HAP-1 (cell line): Measurements from ENCODE around the gene DLGAP1.

Source experiments
- DNase-seq, 2 experiments: peaks; one replicate each; pipeline ENCODE4 v3.0.0-alpha.2; 2016 to 2020; ENCODE audit warnings: low spot score in 2 of 2
- H3K27me3 ChIP-seq: fragments of 250-450 bp; sonication (Bioruptor Pico); 2 replicates; pipeline ENCODE4 v1.5.1; 2020; ENCODE audit warnings: low read depth, mild to moderate bottlenecking, moderate library complexity
- H3K36me3 ChIP-seq: fragments of 250-450 bp; sonication (Bioruptor Pico); replicated peaks from 2 replicates; pipeline ENCODE4 v1.5.1; 2020; ENCODE audit warnings: mild to moderate bottlenecking
- H3K4me1 ChIP-seq: fragments of 250-450 bp; sonication (Bioruptor Pico); 2 replicates; pipeline ENCODE4 v1.5.1; 2020; ENCODE audit warnings: mild to moderate bottlenecking
- H3K4me3 ChIP-seq: fragments of 250-450 bp; sonication (Bioruptor Pico); 2 replicates; pipeline ENCODE4 v1.5.1; 2020; ENCODE audit warnings: mild to moderate bottlenecking, moderate library complexity
- H3K9me3 ChIP-seq: fragments of 250-450 bp; sonication (Bioruptor Pico); 2 replicates; pipeline ENCODE4 v1.5.1; 2020; ENCODE audit warnings: mild to moderate bottlenecking, moderate library complexity
- in situ Hi-C: fragments of 300-500 bp; cut with MboI; formaldehyde crosslinking; loops from 3 replicates; pipeline ENCODE4 v1.14.3; 2020; ENCODE audit warnings: low sequenced_read_pairs, inconsistent platforms, mixed read lengths

DLGAP1 gene

DNA sequence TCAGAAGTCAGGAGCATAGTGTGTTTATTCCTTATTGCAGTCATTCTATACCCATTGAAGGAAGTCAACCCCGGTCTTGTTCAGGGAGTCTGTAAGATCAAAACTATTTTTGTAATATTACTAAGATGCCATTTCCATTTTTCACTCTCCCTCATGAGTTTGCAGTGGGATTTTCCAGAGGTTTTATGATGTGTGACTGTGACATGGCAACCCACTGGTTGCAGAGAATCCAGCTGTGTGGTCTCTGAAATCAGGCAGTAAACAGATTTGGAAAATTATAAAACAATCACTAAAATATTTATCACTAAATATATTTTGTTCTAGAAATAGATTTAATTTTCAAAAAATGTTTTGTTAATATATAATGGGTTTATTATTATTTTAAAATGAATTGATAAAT, 38.1 kb downstream of the DLGAP1 start:
- in situ Hi-C loops: no loop called here
- H3K9me3 ChIP-seq: no peaks in the 10 kb centered on the region
- DNase-seq: no peak
- no peaks in the 10 kb centered on the region for H3K36me3 ChIP-seq
- no peak overlapping the region for H3K4me3 ChIP-seq
- no peaks in the 10 kb centered on the region for H3K4me1 ChIP-seq
- no peaks in the 10 kb centered on the region for H3K27me3 ChIP-seq

DNA sequence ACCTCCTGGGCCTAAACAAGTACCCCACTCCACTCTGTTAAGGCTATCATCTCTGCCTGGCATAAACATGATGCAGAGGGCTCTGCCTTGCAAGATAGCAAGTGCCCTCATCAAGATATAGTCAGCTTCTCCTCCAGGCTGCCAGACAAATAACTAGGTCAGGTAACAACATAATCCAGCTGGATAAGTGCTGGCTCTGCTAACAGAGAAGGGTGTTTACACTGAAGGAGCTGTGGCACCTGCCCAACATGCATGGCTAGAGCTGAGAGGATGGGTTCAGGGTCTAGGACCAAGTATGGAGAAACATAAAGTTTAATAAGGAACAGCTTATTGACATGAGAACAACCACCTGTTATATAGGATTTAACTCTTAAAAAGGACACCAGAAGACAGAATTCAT, 42.8 kb downstream of the DLGAP1 start:
- no peaks in the 10 kb centered on the region for H3K27me3 ChIP-seq
- H3K36me3 ChIP-seq: no peaks in the 10 kb centered on the region
- H3K4me1 ChIP-seq: peaks cover 1% of the 10 kb centered on the region
- no peak overlapping the region for H3K4me3 ChIP-seq
- in situ Hi-C loops: no loop called here
- DNase-seq: no peak
- H3K9me3 ChIP-seq: no peaks in the 10 kb centered on the region

DNA sequence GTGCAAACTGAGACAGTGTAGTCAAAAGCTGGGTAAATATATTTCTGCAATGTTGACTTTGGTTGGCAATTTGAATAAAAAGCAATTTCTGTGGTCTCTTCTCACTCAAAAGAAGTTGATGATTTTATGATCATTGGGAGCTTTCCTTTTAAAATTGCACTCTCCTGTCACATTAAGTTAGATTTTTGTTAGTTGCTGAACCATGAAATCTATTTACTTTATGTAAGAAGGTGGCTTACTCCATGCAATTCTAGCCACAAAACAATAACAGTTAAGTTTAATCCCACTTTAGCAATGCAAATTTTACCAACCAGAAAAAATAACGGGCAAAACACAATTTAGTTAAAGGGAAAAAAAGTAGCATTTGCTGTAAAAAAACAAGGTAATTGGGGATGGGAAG, 48.3 kb downstream of the DLGAP1 start:
- Histone ChIP-seq H3K27me3 (no peaks in the 10 kb centered on the region), H3K36me3 (no peaks in the 10 kb centered on the region), H3K4me1 (peaks cover 26% of the 10 kb centered on the region), H3K4me3 (no peak overlapping the region), H3K9me3 (no peaks in the 10 kb centered on the region)
- in situ Hi-C loops: no loop called here
- peak in 1 of 2 experiments; percentile 69 for DNase-seq

DNA sequence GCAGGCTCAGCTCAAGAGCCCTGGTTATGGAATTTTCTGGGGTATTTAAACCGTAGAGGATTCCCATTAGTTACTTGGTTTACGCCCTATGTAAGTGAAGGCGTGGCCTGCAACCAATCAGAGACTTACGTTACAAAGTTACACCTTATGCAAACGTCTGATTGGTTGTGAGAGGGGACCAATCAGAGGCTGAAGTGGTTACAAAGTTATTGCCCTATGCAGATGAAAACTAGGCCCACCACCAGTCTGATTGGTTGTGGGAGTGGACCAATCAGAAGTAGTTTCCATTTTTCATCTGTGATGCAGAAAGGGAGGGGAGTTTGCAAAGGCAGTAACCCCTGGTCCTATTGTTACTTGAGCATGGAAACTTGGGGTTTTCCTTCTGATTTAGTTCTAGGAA, 49.1 kb downstream of the DLGAP1 start:
- DNase-seq: peak in 1 of 2 experiments; percentile 46

DNA sequence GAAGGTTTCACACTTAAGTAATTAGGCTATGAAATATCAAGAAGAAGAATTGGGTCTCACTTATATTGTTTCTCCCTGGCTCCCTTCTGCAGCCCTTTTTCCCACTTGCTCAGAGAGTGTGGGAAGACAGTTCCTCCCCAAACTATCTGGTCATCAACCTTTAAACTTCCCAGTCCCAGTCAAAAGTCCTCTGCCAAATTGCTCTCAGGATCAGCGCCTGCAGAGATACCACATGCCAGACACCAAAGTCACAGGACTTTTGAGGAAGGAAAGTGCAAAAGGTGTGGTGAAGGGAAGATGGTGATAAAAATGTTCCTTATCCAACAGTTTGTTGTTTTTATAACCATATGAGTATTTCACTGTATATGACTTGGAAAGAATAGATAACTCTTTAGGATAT, 51.3 kb downstream of the DLGAP1 start:
- no peaks in the 10 kb centered on the region for H3K27me3 ChIP-seq
- H3K36me3 ChIP-seq: no peaks in the 10 kb centered on the region
- peaks cover 31% of the 10 kb centered on the region for H3K4me1 ChIP-seq
- in situ Hi-C loops: no loop called here
- DNase-seq: no peak
- H3K4me3 ChIP-seq: no peak overlapping the region
- H3K9me3 ChIP-seq: no peaks in the 10 kb centered on the region

More for the DNA sequence above, 49.1 kb downstream of the DLGAP1 start:
- Histone ChIP-seq H3K4me1 (peaks cover 30% of the 10 kb centered on the region), H3K4me3 (no peak overlapping the region), H3K36me3 (no peaks in the 10 kb centered on the region), H3K9me3 (no peaks in the 10 kb centered on the region), H3K27me3 (no peaks in the 10 kb centered on the region)
- in situ Hi-C loops: no loop called here

DNA sequence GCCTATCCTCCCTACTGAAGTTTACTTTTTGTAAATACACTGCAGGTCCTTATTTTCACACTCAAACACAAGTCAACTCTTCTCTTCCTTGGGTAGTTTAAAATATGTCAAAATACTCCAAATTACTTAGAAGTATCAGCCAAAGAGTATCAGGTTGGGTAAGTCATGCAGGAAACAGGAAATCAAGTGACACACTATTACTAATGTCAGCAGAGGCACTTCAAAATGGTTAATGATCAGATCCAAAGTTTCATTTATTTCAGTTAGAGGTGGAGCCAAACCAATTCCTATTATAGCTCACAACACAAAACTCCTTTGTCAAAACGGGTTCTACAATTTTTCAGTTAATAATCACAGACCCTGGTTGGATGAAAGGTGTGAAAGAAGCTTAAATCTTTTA, 54.2 kb downstream of the DLGAP1 start:
- no peaks in the 10 kb centered on the region for H3K9me3 ChIP-seq
- in situ Hi-C loops: no loop called here
- no peak overlapping the region for H3K4me3 ChIP-seq
- no peaks in the 10 kb centered on the region for H3K36me3 ChIP-seq
- no peak for DNase-seq
- no peaks in the 10 kb centered on the region for H3K27me3 ChIP-seq
- peaks cover 16% of the 10 kb centered on the region for H3K4me1 ChIP-seq

DNA sequence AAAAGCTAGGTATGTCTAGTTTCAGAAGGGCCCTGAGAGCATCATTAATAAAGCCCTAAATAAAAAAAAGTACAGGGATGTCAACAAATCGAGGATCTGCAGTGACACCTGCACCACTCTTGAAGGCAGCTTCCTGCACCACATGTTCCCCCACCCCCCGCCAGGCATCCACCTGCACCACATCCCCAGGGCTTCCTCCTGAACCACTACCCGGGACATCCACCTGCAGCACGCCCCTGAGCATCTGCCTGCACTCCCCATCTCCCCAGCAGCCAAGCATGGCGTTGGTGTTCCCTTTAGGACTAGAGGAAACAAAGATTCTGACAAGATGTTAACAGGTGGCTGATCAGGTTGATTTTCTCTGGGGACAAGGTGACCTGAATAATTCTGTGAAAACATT, 55.2 kb downstream of the DLGAP1 start:
- Histone ChIP-seq H3K4me3 (no peak overlapping the region), H3K4me1 (peaks cover 6% of the 10 kb centered on the region), H3K27me3 (no peaks in the 10 kb centered on the region), H3K36me3 (no peaks in the 10 kb centered on the region), H3K9me3 (no peaks in the 10 kb centered on the region)
- in situ Hi-C loops: no loop called here
- no peak for DNase-seq

DNA sequence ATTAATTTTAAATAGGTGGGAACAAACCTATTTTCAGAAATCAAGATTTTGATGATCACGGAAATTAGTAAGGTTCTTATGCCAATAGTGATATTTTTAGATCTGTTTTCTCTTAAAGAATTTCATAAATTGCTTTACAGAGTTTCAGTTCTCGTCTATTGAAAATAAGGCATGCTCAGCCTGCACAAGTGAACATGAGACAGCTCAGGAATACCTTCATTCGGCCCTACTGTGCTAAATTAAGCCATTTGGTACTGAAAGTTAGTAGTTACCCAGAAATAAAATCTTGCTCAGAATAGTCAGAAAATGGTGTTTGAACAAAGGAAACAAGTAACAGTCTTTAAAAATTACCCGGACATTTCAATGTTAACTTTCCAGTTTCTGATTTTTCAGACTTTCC, 60.4 kb downstream of the DLGAP1 start:
- Histone ChIP-seq H3K4me1 (no peaks in the 10 kb centered on the region), H3K36me3 (no peaks in the 10 kb centered on the region), H3K9me3 (no peaks in the 10 kb centered on the region), H3K4me3 (no peak overlapping the region), H3K27me3 (no peaks in the 10 kb centered on the region)
- in situ Hi-C loops: no loop called here
- no peak for DNase-seq

DNA sequence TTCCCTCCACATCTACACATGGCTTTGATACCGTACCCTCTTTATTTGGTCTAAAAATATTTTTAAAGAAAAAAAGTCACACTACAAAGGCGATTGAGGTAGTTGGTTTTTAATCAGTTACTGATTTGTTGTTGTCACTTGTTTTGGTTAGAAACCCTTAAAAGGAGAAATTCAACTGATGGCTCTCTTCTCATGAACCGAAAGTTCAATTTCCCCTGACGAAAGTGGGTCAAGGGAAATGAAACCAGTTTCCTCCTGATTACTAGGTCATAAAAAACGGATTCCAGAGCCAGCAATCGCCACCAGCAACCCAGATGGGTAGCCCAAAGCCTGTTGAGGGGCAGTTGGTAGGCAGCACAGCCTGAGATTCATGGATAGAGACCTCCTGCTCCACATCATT, 63.2 kb downstream of the DLGAP1 start:
- no peak for DNase-seq
- Histone ChIP-seq H3K36me3 (no peaks in the 10 kb centered on the region), H3K4me3 (no peak overlapping the region), H3K27me3 (no peaks in the 10 kb centered on the region), H3K9me3 (no peaks in the 10 kb centered on the region), H3K4me1 (no peaks in the 10 kb centered on the region)
- in situ Hi-C loops: no loop called here

DNA sequence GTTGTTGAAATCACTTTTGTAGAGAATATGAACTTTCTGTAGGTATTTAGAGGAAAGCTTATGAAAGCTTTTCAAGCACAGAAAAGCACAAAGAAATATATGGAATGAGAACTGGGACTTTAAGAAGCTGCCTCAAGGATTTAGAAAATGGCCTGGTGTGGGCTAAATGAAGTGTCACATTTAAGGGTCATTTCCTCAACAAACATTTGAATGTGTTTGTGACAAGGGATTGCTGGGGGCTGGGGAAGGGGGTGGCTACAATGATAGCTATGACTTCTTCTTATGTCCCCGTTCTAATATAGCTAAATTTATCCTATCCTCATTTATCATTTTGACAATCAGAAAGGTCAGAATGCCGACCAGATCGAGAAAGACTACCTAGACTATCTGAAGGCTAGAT, 69.2 kb downstream of the DLGAP1 start:
- in situ Hi-C loops: no loop called here
- Histone ChIP-seq H3K36me3 (no peaks in the 10 kb centered on the region), H3K4me3 (no peak overlapping the region), H3K4me1 (peaks cover 7% of the 10 kb centered on the region), H3K27me3 (no peaks in the 10 kb centered on the region), H3K9me3 (no peaks in the 10 kb centered on the region)
- no peak for DNase-seq

DNA sequence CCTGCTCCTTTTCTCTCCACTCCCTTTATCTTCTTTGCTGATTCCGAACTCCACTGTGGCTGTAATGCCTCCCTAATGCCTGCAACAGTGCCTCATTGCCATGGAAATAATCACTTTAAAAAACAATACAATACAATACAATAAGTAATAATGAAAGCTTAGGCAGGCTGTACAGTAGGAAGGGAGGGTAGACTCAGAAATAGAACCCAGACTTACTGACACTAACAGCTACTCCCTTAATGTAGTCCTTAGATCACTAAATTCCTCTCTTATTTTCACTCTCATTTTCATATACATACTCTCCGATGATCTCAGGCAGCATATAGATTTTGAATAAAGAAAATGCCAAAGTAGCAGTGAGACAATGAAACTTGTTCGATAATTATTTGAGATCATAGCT, 70.2 kb downstream of the DLGAP1 start:
- no peaks in the 10 kb centered on the region for H3K27me3 ChIP-seq
- in situ Hi-C loops: no loop called here
- H3K4me1 ChIP-seq: peaks cover 7% of the 10 kb centered on the region
- no peaks in the 10 kb centered on the region for H3K36me3 ChIP-seq
- DNase-seq: peak; percentile 47 to 82
- H3K4me3 ChIP-seq: no peak overlapping the region
- no peaks in the 10 kb centered on the region for H3K9me3 ChIP-seq

DNA sequence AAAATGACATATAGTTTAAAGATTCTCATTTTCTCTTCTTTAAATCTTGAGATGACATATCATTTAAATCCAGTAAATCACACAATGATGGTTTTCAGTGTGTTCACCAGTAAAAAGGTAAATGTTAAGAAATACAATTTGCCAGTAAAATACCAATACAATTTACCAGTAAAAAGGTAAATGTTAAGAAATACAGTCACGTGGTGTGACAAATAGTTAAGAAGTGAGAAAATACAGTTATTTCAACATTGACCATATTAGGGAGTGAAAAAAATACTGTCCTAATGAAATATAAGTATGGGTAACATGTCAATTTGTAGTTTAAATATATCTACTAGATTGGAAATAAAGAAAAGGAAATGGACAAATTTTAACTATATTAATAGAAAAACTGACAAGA, 80.5 kb downstream of the DLGAP1 start:
- no peak overlapping the region for H3K4me3 ChIP-seq
- H3K27me3 ChIP-seq: no peaks in the 10 kb centered on the region
- DNase-seq: no peak
- H3K9me3 ChIP-seq: no peaks in the 10 kb centered on the region
- no peaks in the 10 kb centered on the region for H3K36me3 ChIP-seq
- H3K4me1 ChIP-seq: peaks cover 4% of the 10 kb centered on the region
- in situ Hi-C loops: no loop called here

DNA sequence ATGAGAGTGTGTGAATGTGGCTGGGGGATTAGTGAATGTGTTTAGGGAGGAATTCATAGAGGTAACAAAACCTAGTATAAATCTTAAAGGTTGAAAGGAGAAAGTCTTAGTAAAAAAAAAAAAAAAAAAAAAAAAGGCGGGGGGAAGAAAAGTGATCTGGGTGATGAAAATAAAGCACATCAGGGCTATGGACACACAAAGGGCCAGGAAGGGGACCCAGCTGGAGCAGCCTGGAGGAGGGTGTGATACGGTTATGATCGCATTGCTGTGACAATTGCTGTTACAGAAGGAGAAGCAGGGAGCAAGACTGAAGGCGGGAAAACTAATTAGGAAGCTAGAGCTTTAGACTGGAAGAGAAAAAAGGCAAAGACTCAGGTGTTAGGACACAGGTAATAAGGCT, 85.4 kb downstream of the DLGAP1 start:
- H3K9me3 ChIP-seq: no peaks in the 10 kb centered on the region; the same call in 1 of the 2 replicates
- peak; percentile 34 to 41 for DNase-seq
- in situ Hi-C loops: no loop called here

DNA sequence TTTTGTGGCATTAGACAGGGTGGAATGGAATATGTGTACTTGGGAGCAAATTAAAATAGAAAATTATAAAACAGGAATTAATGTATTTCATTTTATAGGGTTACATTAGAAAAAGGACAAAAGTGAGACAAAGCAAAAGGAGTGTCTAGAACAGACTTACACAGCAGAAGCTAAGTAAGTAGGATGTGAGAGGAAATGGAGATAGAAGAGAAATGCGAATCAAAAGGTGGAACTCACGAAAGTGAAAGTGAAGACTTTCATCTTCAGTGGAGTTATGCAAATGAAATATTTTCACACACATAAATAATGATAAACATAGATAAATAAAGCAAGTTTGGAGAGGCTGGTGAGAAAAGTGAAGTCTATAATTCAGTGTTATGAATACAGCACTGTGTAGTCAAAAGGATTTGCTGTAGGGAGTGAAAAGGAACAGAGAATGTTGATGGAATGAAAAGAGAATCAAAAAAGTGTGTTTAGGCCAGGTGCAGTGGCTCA, 94.8 kb downstream of the DLGAP1 start:
- no peak for DNase-seq
- Histone ChIP-seq H3K27me3 (no peaks in the 10 kb centered on the region), H3K4me1 (no peaks in the 10 kb centered on the region), H3K4me3 (no peak overlapping the region), H3K9me3 (no peaks in the 10 kb centered on the region; the same call in none of the 2 replicates), H3K36me3 (no peaks in the 10 kb centered on the region)
- in situ Hi-C loops: no loop called here

More for the DNA sequence above, 85.4 kb downstream of the DLGAP1 start:
- Histone ChIP-seq H3K27me3 (no peaks in the 10 kb centered on the region), H3K4me1 (peaks cover 8% of the 10 kb centered on the region), H3K4me3 (no peak overlapping the region), H3K36me3 (no peaks in the 10 kb centered on the region)

DNA sequence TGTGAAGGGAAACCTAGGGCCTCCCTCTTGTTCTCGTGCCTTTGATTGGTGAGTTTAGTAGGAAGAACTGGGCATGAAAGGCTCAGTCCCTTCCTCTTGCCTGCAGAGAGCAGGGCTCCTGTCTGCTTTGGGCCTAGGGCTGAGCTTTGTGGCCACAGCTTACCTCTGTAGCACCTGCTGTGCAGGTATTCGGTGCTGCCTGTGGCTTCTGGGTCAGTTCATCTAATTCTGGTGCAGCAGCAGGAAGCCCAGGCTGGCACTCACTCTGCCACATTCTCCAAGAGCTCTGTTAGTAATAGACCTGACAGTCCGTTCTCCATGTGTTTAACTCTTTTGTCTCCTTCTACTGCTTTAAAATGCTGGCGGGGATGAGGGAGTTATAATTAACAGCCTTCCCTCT, 96.5 kb downstream of the DLGAP1 start:
- H3K4me3 ChIP-seq: no peak overlapping the region
- in situ Hi-C loops: no loop called here
- no peak for DNase-seq

More for the DNA sequence above, 96.5 kb downstream of the DLGAP1 start:
- Histone ChIP-seq H3K4me1 (peaks cover 9% of the 10 kb centered on the region), H3K9me3 (no peaks in the 10 kb centered on the region; the same call in 1 of the 2 replicates), H3K36me3 (no peaks in the 10 kb centered on the region), H3K27me3 (no peaks in the 10 kb centered on the region)
